Measurements from ENCODE around the gene PTPN9.

The PTPN9 gene

GRCh38 chr15:75578948-75579920, at the start of gene PTPN9:
Gene PTPN9 (minus strand): TSS chr15:75579315. CDS start chr15:75578776, 539 bp downstream.
- peak; percentile 95 for DNase-seq (ENCODE audit: low read depth)
- Histone ChIP-seq H3K27me3 (replicated peaks; ENCODE audit: control insufficient read depth, insufficient read depth, low read length) (no peaks in the 10 kb centered on the region), H3K9me3 (ENCODE audit: control insufficient read depth, low read length) (no peaks in the 10 kb centered on the region), H3K4me1 (ENCODE audit: control insufficient read depth, insufficient read depth, low read length) (peaks cover 19% of the 10 kb centered on the region), H3K36me3 (ENCODE audit: control insufficient read depth, insufficient read depth, low read length, severe bottlenecking) (no peaks in the 10 kb centered on the region), H3K4me3 (ENCODE audit: low read length) (peak within 1 kb of the TSS; percentile 92), H3K9ac (ENCODE audit: low read length) (peak within 1 kb of the TSS; percentile 96)

- no peaks in the 10 kb centered on the region for H3K9me3 ChIP-seq (ENCODE audit: control insufficient read depth, low read length)
- no peaks in the 10 kb centered on the region for H3K36me3 ChIP-seq (ENCODE audit: control insufficient read depth, insufficient read depth, low read length, severe bottlenecking)
- H3K27me3 ChIP-seq (replicated peaks; ENCODE audit: control insufficient read depth, insufficient read depth, low read length): no peaks in the 10 kb centered on the region
- H3K9ac ChIP-seq (ENCODE audit: low read length): peak within 1 kb of the TSS; percentile 100
- peak within 1 kb of the TSS; percentile 98 for H3K4me3 ChIP-seq (ENCODE audit: low read length)
- peaks cover 16% of the 10 kb centered on the region for H3K4me1 ChIP-seq (ENCODE audit: control insufficient read depth, insufficient read depth, low read length)
- DNase-seq (ENCODE audit: low read depth): peak; percentile 94
These were observed 46.6 kb upstream of the PTPN9 start, which contains the start of gene SNUPN for GRCh38 chr15:75625542-75626347. Gene SNUPN (minus strand): TSS chr15:75625725. CDS start chr15:75621051, 4,674 bp downstream.

- Histone ChIP-seq H3K4me3 (ENCODE audit: low read length) (no peak overlapping the region), H3K4me1 (ENCODE audit: control insufficient read depth, insufficient read depth, low read length) (peaks cover 41% of the 10 kb centered on the region), H3K9me3 (ENCODE audit: control insufficient read depth, low read length) (no peaks in the 10 kb centered on the region), H3K36me3 (ENCODE audit: control insufficient read depth, insufficient read depth, low read length, severe bottlenecking) (peaks cover 20% of the 10 kb centered on the region), H3K27me3 (replicated peaks; ENCODE audit: control insufficient read depth, insufficient read depth, low read length) (no peaks in the 10 kb centered on the region), H3K9ac (ENCODE audit: low read length) (no peak overlapping the region)
- DNase-seq (ENCODE audit: low read depth): no peak
These were observed 43.4 kb upstream of the PTPN9 start for GRCh38 chr15:75622505-75622904.

GRCh38 chr15:75620841-75621391, 41.8 kb upstream of the PTPN9 start:
- Histone ChIP-seq H3K9me3 (ENCODE audit: control insufficient read depth, low read length) (no peaks in the 10 kb centered on the region), H3K36me3 (ENCODE audit: control insufficient read depth, insufficient read depth, low read length, severe bottlenecking) (peaks cover 34% of the 10 kb centered on the region), H3K27me3 (replicated peaks; ENCODE audit: control insufficient read depth, insufficient read depth, low read length) (no peaks in the 10 kb centered on the region), H3K4me1 (ENCODE audit: control insufficient read depth, insufficient read depth, low read length) (peaks cover 33% of the 10 kb centered on the region), H3K4me3 (ENCODE audit: low read length) (peak overlapping the region; percentile 77), H3K9ac (ENCODE audit: low read length) (peak overlapping the region; percentile 88)
- DNase-seq (ENCODE audit: low read depth): peak; percentile 54

GRCh38 chr15:75620058-75620820, 41.1 kb upstream of the PTPN9 start:
- H3K36me3 ChIP-seq (ENCODE audit: control insufficient read depth, insufficient read depth, low read length, severe bottlenecking): peaks cover 39% of the 10 kb centered on the region
- DNase-seq (ENCODE audit: low read depth): peak; percentile 76
- peak overlapping the region; percentile 88 for H3K9ac ChIP-seq (ENCODE audit: low read length)
- peak overlapping the region; percentile 77 for H3K4me3 ChIP-seq (ENCODE audit: low read length)
- no peaks in the 10 kb centered on the region for H3K9me3 ChIP-seq (ENCODE audit: control insufficient read depth, low read length)
- H3K4me1 ChIP-seq (ENCODE audit: control insufficient read depth, insufficient read depth, low read length): peaks cover 32% of the 10 kb centered on the region
- H3K27me3 ChIP-seq (replicated peaks; ENCODE audit: control insufficient read depth, insufficient read depth, low read length): no peaks in the 10 kb centered on the region

DNA sequence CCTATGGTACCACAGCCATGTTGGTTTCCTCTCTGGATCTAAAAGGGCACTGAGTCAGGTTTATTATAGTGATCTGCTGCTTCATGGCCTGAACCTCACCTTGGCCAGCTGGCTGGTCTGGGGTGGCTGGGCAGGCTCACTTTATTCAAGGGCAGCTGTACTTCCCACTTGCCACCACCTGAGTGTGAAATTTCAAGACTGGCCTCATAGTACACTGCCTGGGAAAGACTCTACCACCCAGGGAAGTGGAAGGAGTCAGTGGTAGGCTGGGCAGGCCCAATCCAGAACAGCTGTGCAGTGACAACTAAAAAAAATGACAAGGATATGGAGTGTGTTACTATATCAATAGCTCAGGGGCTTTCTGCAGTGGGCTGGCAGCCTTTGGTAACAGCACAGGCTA, 37.7 kb upstream of the PTPN9 start:
- Histone ChIP-seq H3K4me3 (ENCODE audit: low read length) (no peak overlapping the region), H3K4me1 (ENCODE audit: control insufficient read depth, insufficient read depth, low read length) (peaks cover 36% of the 10 kb centered on the region), H3K9me3 (ENCODE audit: control insufficient read depth, low read length) (no peaks in the 10 kb centered on the region), H3K9ac (ENCODE audit: low read length) (no peak overlapping the region), H3K36me3 (ENCODE audit: control insufficient read depth, insufficient read depth, low read length, severe bottlenecking) (peaks cover 63% of the 10 kb centered on the region), H3K27me3 (replicated peaks; ENCODE audit: control insufficient read depth, insufficient read depth, low read length) (no peaks in the 10 kb centered on the region)
- no peak for DNase-seq (ENCODE audit: low read depth)

DNA sequence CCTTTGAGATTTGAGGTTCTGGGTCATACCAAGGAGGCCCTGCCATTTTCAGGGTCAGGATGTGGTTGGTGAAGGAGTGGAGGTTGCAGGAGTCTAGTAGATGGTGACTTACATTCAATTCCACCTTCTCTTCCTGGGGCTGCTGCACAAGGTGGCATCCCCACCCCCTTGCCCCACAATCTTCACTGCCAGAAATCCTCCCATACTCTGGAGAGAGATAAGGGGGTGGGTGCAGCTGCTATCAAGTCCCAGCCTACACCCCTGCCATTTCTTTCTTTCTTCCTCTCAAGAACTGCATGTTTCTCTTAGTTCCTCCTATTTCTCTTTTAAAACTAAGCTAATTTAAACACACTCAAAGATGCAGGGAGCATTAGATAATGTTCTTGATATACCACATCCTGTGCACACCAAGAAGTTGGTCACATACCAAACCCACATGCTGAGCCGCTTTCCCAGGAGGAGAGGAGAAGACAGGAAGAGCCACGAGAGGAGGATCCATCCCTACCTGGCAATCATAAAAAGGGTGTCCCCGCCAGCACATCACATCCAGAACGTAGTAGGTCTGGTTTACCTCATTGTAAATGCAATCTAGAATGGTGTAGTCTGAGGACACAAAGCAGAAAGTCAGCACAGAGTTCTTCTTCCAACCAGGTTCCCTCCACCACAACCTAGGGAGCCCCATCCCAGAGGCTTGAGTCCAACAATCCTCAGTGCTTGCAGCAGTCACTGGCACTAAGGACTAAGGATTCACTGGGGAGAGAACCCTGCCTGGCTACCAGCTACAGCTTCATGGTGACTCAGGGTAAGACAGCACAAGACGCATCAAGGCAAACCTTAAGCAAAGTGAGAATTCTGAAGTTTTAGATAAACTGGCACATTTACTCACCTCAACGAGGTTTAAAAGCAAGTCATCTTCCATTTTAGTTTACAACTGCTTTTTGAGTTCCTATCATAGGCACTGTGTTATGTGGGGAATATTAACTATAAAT, 27.9 kb upstream of the PTPN9 start:
- Histone ChIP-seq H3K4me3 (ENCODE audit: low read length) (no peak overlapping the region), H3K9ac (ENCODE audit: low read length) (no peak overlapping the region), H3K9me3 (ENCODE audit: control insufficient read depth, low read length) (no peaks in the 10 kb centered on the region), H3K27me3 (replicated peaks; ENCODE audit: control insufficient read depth, insufficient read depth, low read length) (no peaks in the 10 kb centered on the region), H3K4me1 (ENCODE audit: control insufficient read depth, insufficient read depth, low read length) (no peaks in the 10 kb centered on the region), H3K36me3 (ENCODE audit: control insufficient read depth, insufficient read depth, low read length, severe bottlenecking) (peaks cover 69% of the 10 kb centered on the region)
- DNase-seq (ENCODE audit: low read depth): no peak

- DNase-seq (ENCODE audit: low read depth): no peak
- Histone ChIP-seq H3K4me1 (ENCODE audit: control insufficient read depth, insufficient read depth, low read length) (no peaks in the 10 kb centered on the region), H3K9me3 (ENCODE audit: control insufficient read depth, low read length) (no peaks in the 10 kb centered on the region), H3K36me3 (ENCODE audit: control insufficient read depth, insufficient read depth, low read length, severe bottlenecking) (peaks cover 74% of the 10 kb centered on the region), H3K4me3 (ENCODE audit: low read length) (no peak overlapping the region), H3K9ac (ENCODE audit: low read length) (no peak overlapping the region), H3K27me3 (replicated peaks; ENCODE audit: control insufficient read depth, insufficient read depth, low read length) (no peaks in the 10 kb centered on the region)
These were observed 26.9 kb upstream of the PTPN9 start for GRCh38 chr15:75606026-75606425.

GRCh38 chr15:75599401-75599800, 20.3 kb upstream of the PTPN9 start:
- H3K36me3 ChIP-seq (ENCODE audit: control insufficient read depth, insufficient read depth, low read length, severe bottlenecking): peaks cover 68% of the 10 kb centered on the region
- H3K4me3 ChIP-seq (ENCODE audit: low read length): no peak overlapping the region

DNA sequence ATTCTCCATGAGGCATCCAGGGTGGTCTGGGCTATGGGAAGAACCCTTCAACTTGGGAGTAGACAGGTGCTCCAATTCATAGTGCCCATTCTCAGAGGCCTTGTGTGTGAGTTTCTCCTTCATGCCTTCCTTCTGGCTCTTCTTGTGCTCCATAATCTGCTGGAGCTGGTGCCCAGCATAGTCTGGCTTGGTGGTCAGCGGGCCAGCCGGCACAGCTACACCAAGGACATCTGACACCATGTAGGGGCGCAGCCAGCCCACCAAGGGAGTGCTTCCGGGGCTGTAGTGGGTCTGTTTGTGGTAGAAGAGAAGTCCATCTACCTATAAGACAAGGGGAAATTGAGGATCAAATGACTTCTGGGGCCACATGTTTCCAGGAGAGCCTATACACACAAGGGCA, 19.2 kb upstream of the PTPN9 start:
- H3K4me1 ChIP-seq (ENCODE audit: control insufficient read depth, insufficient read depth, low read length): peaks cover 15% of the 10 kb centered on the region
- H3K4me3 ChIP-seq (ENCODE audit: low read length): no peak overlapping the region
- H3K27me3 ChIP-seq (replicated peaks; ENCODE audit: control insufficient read depth, insufficient read depth, low read length): no peaks in the 10 kb centered on the region
- H3K9me3 ChIP-seq (ENCODE audit: control insufficient read depth, low read length): no peaks in the 10 kb centered on the region
- no peak overlapping the region for H3K9ac ChIP-seq (ENCODE audit: low read length)
- no peak for DNase-seq (ENCODE audit: low read depth)
- H3K36me3 ChIP-seq (ENCODE audit: control insufficient read depth, insufficient read depth, low read length, severe bottlenecking): peaks cover 66% of the 10 kb centered on the region

More at GRCh38 chr15:75599401-75599800, 20.3 kb upstream of the PTPN9 start:
- no peaks in the 10 kb centered on the region for H3K27me3 ChIP-seq (replicated peaks; ENCODE audit: control insufficient read depth, insufficient read depth, low read length)
- H3K9me3 ChIP-seq (ENCODE audit: control insufficient read depth, low read length): no peaks in the 10 kb centered on the region
- H3K9ac ChIP-seq (ENCODE audit: low read length): no peak overlapping the region
- H3K4me1 ChIP-seq (ENCODE audit: control insufficient read depth, insufficient read depth, low read length): peaks cover 15% of the 10 kb centered on the region
- DNase-seq (ENCODE audit: low read depth): no peak

Measured in adipocyte (in vitro differentiated cells).